T follicular helper cell (primary cell): ENCODE results near the gene UBTFL1.
"Not testable (repeated sequence)": the region's sequence is repeated elsewhere in the genome, so short reads cannot be mapped to it uniquely, and the experiment has no call there.

Source experiments
- DNase-seq: peaks from one replicate; pipeline ENCODE4 v3.0.0-alpha.2; 2020; ENCODE audit warnings: low read depth
- total RNA-seq, 2 experiments: gene quantifications; one replicate each; lab custom pipeline; 2026; lab: John Stamatoyannopoulos, UW

The UBTFL1 gene, protein sequence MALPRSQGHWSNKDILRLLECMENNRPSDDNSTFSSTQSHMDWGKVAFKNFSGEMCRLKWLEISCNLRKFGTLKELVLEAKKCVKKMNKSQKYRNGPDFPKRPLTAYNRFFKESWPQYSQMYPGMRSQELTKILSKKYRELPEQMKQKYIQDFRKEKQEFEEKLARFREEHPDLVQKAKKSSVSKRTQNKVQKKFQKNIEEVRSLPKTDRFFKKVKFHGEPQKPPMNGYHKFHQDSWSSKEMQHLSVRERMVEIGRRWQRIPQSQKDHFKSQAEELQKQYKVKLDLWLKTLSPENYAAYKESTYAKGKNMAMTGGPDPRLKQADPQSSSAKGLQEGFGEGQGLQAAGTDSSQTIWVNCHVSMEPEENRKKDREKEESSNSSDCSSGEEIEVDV
- 0 reads per million in 2 experiments for total RNA-seq

DNA sequence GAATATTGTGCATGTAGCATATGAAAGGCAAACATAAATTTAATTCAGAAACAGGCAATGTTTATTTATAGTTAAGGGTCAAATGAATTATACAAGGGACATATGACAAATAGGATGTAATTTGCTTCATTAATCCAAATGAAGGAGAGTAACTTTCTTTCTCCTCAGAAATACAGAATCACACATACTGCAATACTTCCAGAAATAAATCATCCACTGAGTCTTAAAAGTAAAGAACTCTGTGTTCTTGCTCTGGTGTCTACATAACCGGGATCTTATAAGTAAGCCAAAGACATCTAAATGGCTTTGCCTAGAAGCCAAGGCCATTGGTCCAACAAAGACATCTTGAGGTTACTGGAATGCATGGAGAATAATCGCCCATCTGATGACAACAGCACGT lies at the start of gene UBTFL1:
Gene UBTFL1, plus strand, starts transcription at position 301 of the 400 bp plus-strand sequence. Its CDS starts 0 bp downstream, at position 301.
- not testable (repeated sequence) for DNase-seq

DNA sequence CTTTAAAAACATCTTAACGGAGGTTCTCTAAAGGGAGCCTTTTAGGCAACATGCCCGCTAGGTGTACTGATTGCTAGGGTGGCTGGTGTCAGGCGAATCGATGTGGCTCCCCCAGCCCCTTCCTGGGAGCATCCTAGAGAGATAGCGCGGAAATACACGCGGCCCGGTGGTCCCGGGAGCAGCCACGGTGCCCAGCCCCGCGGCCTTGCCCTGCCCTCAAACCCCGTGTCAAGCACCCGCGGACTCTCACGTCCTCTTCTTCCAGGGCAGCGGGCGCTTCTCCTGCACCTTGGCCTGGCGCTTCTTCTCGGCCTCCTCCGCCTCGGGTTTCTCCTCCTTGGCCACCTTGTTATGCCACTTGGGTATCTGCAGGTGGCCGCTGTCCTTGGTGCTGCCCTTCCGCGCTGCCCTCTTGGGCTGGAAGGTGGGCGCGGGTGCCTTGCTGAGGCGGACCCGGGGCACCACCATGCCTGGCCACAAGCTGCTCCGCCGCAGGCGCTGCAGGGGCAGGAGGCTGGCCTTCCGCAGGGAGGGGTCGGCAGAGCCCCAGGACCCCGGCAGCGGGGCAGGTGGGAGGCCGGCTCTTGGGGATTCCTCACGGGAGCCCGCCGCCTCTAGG lies 34.0 kb upstream of the UBTFL1 start:
- DNase-seq, result not testable (repeated sequence)

DNA sequence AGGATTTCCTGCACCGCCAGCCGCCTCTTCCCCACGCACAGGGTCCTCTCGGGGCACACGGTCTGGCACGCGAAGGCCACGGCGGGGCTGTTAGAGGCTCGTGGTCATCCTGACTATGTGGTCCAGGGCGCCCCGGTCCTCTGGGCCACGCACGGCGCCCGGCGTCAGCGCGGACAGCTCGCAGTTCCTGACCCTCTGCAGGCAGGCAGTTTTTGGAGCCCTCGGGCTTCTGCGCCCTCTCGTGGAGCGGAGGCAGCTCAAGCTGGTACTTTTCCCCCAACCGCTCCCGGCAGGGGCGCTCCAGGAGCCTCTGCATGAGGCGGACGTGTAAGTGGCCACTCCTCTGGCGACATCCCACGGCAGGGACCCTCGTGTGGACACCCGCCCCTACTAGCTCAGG lies 33.4 kb upstream of the UBTFL1 start:
- not testable (repeated sequence) for DNase-seq

DNA sequence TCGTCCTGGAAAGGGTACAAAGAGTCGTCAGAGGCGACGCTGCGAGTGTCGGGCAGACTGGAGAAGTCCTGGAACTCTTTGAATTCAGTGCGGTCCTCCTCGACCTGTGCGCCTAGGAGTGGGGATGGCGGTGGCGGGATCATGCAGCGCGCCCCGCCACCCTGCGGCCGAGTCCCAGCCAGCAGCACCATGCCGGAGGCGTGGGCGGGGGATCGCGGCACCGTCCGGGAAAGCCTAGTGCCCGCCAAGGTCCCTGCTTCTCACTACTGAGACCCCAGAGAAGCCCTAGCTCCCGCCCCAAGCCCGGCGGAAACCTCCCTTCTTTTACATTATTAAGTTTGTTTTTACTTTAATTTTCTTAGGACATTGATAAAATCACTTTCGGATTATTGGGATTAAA lies 32.2 kb upstream of the UBTFL1 start:
- DNase-seq, result not testable (repeated sequence)

DNA sequence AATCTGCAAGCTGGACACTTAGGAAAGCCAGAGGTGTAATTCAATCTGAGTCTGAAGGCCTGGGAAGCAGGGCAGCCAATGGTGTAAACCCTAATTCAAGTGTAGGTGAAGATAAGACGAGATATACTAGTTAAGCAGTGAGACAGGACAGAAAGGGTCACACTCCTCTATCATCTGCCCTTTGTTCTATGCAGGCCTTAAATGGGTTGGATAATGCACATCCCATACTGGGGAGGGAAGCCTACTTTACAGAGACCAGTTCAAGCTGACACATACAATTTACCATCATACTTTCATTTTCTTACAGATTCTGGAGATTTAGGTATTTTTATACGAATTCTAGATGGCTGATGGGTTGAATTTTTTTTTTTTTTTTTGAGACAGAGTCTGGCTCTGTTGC lies 3.0 kb downstream of the UBTFL1 start:
- not testable (repeated sequence) for DNase-seq

DNA sequence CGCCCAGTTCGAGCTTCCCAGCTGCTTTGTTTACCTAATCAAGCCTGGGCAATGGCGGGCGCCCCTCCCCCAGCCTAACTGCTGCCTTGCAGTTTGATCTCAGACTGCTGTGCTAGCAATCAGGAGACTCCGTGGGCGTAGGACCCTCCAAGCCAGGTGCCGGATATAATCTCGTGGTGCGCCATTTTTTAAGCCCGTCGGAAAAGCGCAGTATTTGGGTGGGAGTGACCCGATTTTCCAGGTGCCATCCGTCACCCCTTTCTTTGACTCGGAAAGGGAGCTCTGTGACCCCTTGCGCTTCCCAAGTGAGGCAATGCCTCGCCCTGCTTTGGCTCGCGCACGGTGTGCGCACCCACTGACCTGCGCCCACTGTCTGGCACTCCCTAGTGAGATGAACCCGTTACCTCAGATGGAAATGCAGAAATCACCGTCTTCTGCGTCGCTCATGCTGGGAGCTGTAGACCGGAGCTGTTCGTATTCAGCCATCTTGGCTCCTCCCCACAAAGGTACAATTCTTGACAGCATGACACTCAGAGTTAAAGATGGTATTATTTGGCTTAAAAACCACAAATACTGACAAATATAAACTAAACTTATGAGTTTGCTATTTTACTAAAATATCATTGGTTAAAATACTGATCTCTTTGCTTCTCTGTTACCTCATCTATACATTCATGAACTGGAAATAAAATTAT lies 9.6 kb downstream of the UBTFL1 start:
- DNase-seq, result not testable (repeated sequence)

DNA sequence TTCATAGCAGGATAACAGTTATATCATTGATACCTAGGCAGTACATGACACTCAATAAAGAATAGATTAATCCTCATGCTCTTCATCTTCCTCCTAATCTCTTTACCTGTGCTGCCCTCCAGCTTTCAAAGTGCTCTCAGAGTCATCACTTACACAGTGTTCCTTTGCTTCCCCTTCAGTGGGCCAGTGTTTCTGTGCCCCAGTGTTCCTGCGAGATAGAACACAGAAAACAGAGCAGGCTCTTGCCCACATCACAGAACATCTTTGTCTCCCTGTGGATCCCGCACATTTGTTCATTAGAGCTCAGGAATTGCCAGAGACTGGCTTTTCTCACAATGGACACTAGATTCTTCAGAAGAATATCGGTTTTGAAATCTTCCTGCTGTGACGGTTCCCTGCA lies 12.5 kb downstream of the UBTFL1 start:
- not testable (repeated sequence) for DNase-seq

DNA sequence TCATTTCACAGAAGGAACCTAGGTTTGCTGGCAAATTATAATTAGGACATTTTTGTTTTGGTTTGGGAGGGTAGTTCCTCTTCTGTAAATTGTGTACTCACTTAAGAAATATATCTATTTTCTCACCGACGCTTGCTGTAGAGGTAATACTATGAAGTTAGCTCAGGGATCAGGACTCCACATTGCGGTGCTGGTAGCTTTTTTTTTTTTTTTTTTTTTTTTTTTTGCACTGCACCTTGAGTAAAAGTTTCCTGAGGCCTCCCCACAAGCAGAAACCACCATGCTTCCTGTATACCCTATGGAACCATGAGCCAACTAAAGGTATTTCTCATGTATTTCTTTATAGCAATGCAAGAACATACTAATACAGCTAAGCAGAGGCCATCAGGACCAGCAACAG lies 14.7 kb downstream of the UBTFL1 start:
- DNase-seq, result no peak

DNA sequence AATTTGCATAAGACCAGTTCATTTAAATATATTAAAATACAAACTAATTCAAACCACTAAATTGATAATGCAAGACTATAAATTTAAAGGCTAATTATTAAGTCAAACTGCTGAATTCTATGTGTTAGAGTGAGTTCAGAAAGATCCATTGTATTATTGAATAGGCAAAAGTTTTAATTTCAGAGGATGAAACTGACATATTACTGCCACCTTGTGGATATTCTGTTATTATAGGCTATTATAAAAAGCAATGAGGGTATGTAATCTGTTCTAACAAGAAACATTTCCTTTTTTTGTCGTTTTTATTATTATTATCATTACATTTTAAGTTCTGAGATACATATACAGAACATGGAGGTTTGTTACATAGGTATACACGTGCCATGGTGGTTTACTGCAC lies 27.8 kb downstream of the UBTFL1 start:
- no peak for DNase-seq

DNA sequence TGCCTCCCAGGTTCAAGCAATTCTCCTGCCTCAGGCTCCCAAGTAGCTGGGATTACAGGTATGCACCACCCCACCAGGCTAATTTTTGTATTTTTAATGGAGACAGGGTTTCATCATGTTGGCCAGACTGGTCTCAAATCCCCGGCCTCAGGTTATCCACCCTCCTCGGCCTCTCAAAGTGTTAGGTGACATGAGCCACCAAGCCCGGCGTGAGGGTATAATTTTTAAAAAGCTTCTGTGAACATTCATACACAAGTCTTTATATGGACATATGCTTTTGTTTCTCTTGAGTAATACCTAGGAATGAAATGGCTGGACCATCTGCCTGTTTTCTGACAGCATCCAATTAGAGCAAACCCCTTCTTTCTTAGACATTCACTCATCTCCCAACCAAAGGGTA lies 34.4 kb downstream of the UBTFL1 start:
- no peak for DNase-seq

DNA sequence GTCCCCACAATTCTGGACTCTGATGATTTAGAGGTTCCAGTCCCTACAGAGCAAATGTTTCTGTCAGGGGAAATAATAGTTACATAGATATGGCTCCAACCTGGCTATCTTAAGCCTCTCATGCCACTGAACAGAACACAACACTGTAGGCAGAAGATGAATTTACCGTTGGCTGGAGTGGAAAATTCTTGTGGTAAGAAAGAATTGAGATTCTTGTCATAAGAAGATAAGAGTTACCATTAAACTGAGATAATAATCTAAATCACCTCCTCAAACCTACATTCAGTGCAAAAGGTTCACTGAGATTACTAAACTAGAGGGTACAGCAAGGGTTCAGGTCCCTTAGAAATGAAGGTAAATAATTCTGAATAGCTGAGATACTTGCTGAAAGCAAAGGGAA lies 38.6 kb downstream of the UBTFL1 start:
- no peak for DNase-seq

DNA sequence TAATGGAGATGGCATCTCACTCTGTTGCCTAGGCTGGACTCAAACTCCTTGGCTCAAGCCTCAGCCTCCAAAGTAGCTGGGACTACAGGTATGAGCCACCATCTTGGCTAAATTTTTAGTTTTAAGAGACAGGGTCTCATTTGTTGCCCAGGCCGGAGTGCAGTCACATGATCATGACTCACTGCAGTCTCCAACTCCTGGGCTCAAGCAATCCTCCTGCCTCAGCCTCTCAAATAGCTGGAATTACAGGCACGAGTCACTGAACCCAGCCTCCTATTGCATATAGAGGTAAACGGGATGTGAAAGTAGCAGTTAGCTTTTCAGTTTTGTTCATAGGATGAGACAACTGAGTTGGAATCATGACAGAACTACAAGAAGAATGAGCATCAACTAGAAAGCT lies 39.2 kb downstream of the UBTFL1 start:
- no peak for DNase-seq

DNA sequence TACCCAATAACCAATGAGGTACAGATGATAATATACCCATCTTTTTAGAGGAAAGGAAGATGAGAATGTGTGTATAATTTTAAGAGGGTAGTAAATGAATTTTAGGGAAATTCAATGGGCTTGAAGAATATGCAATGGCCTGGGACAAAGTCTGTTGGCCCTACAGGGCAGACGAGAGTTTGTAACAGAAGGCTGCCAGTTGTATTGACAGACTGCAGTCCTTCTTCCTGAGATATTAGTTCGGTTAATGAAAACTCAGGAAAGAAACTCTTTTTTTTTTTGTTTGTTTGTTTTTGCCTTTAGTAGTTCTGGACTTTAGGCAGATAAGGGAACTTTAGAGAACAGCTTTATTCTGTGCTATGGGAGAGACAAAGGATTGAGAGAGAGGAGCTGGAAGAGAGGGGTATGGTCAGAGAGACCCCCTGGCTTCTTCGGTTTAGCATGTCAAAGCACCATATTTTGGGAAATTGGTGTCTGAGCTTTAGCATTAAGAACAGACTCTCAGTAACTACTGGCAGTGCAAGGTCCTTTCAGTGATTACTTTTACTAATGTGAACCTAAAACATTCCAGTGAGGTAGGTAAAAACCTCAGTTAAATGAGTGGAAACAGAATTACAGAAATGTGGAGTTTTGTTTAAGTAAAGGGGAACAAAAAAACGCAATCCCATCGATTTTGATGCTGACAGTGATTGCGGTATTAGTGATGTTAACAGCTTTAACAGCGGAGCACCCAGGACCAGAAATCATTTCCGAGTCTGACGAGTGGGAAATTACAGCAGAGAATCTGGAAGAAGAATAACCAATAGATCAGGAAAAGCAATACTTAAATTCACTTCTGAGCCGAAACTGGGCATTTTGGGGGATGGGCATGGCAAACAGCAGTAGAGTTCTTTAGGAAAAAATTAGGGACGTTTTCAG lies 48.1 kb downstream of the UBTFL1 start:
- no peak for DNase-seq

DNA sequence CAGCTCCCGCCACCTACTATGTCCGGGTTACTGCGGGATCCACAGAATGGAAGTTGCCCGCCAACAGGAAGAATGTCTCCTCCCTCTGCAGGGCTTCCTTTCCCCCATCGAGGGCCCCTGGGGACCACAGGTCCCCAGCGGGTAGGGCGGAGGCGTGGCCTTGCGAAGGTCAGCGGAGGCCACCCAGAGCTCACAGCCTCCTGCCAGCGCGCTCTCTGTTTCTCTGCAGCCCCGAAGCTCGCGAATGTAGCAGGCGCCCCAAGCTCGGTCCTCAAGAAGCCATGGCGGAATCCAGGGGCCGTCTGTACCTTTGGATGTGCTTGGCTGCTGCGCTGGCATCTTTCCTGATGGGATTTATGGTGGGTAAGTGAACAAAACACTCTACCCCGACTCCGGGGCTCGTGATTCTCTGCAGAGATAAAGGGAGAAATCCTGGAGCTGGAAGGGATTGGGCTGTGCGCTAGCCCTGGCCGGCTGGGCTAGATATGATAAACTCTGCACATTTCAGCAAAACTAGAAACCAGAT lies 48.8 kb downstream of the UBTFL1 start, which contains the start of gene NAALAD2:
Gene NAALAD2, plus strand, starts transcription at position 186 of the 526 bp plus-strand sequence. Its CDS starts 96 bp downstream, at position 282.
- DNase-seq, result no peak

DNA sequence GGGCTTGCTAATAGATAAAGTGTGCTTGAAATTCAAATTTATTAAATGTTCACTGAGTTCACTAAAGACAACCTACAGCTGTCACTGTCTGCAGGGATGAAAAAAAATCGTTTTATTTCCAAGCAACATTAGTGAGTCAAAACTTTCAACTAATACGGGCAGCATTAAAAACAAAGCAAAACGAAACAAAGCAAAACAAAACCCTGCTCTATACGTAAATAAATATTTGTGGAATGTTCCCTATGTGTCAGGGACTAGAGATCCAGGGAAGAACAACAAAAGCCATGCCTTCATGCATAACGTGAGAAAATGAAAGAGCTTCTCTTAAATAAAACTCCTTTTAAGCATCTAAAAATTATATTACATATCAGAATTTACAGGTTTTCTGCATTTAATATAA lies 49.3 kb downstream of the UBTFL1 start:
- DNase-seq, result no peak
